Measurements from ENCODE around the gene AFF1.

DNA sequence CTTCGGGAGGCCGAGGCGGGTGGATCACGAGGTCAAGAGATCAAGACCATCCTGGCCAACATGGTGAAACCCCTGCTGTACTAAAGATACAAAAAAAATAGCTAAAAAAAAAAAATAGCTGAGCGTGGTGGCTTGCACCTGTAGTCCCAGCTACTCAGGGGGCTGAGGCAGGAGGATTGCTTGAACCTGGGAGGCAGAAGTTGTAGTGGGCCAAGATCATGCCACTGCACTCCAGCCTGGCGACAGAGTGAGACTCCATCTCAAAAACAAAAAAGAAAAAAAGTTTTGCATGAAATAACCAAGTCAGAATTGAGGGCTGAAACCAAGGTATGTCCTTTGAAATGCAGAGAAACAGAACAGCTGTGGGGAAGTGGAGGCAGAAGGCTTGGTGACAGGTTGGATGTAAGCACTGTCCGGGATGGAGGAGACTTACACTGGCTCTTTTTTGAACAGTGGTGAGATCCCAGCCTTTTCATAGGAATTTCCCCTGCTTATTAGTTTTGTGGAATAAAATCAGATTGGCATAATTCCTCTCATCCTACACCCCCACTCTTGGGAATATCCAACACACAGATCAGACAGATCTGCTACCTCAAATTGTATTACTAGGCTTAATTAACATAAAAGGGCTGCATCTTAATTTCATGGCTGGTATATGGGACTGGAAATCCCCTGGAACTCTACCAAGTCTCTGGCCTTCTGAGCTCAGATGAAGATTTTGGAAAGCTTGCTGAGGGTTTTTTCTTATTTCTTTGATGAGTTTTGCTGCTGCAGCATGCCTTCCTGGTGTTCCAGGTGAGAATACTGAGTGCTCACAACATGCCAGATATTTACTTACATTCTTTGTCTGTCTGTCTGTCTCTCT, 23.8 kb upstream of the AFF1 start:
- TF ChIP-seq, protein P1, sequence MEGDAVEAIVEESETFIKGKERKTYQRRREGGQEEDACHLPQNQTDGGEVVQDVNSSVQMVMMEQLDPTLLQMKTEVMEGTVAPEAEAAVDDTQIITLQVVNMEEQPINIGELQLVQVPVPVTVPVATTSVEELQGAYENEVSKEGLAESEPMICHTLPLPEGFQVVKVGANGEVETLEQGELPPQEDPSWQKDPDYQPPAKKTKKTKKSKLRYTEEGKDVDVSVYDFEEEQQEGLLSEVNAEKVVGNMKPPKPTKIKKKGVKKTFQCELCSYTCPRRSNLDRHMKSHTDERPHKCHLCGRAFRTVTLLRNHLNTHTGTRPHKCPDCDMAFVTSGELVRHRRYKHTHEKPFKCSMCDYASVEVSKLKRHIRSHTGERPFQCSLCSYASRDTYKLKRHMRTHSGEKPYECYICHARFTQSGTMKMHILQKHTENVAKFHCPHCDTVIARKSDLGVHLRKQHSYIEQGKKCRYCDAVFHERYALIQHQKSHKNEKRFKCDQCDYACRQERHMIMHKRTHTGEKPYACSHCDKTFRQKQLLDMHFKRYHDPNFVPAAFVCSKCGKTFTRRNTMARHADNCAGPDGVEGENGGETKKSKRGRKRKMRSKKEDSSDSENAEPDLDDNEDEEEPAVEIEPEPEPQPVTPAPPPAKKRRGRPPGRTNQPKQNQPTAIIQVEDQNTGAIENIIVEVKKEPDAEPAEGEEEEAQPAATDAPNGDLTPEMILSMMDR (IDR thresholded peaks at IDR 0.05), result no peak
- TF ChIP-seq POLR2A (IDR thresholded peaks at IDR 0.05), result no peak
